Measurements from ENCODE around the gene HAPSTR1. TPM values are rescaled to one million over a fixed set of nuclear protein-coding genes. Genes with fewer than 3 reads are reported as not detected.

Gene HAPSTR1
- total and polyA plus RNA-seq, 2 donors (not counting 3 experiments of a cell fraction or from before 2014, with no cell fraction given), result 15.7 to 63.7 TPM

DNA sequence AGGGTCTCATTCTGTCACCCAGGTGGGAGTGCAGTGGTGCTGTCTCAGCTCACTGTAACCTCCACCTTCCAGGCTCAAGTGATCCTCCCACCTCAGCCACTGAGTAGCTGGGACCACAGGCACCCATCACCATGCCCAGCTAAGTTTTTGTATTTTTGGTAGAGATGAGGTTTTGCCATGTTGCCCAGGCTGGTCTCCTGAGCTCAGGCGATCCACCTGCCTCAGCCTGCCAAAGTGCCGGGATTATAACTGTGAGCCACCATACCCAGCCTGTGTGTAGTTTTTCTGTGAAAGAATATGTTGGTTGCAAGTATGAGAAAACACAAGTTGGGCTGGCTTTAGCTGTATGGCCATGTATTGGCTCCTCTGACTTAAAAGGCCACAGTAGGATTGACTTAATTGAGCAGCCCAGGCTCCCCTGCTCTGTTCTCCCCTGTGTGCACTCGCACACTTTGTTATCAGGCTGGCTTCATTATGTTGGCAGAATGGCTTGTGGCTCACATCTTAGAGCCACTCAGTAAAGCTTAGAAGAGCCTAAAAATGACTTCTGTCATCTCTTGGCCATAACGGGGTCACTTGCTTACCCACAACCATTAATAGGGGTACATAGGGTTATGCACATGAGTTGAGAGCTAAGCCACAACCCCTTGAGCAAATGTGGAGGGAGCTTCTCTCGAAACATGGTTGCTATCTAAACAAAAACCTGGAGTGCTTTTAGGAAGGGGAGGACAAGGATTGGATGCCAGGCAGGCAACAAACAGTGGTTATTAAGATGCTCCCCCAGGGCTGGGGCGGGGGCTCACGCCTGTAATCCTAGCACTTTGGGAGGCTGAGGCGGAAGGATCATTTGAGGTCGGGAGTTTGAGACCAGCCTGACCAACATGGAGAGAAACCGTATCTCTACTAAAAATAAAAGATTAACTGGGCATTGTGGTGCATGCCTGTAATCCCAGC, 6.1 kb downstream of the HAPSTR1 start:
- Histone ChIP-seq H3K4me2 (ENCODE audit: insufficient read depth, low read length) (no peak overlapping the region), H3K4me1 (ENCODE audit: control insufficient read depth, extremely low read depth, insufficient read depth, low read length) (peaks cover 35% of the 10 kb centered on the region), H3K27ac (ENCODE audit: insufficient read depth, low read depth, low read length) (no peak overlapping the region), H3K9ac (replicated peaks; ENCODE audit: extremely low read depth, insufficient read depth, low read length) (no peak overlapping the region), H3K4me3 (replicated peaks in 1 of 3; ENCODE audit: insufficient read depth in 1 of 3, low read depth in 1 of 3, low read length in 3 of 3) (no peak overlapping the region), H3K27me3 (ENCODE audit: control insufficient read depth in 2 of 2, insufficient read depth in 2 of 2, low read length in 2 of 2) (no peaks in the 10 kb centered on the region), H3K36me3 (ENCODE audit: control insufficient read depth in 2 of 2, extremely low read depth in 1 of 2, insufficient read depth in 2 of 2, low read length in 2 of 2) (peaks cover 13 to 28% of the 10 kb centered on the region in 2 experiments), H2AFZ (ENCODE audit: low read depth, low read length) (no peak overlapping the region), H3K79me2 (ENCODE audit: control insufficient read depth, insufficient read depth, low read length) (peaks cover 100% of the 10 kb centered on the region), H4K20me1 (replicated peaks; ENCODE audit: control insufficient read depth, extremely low read depth, insufficient read depth, low read length) (peaks cover 40% of the 10 kb centered on the region), H3K9me1 (replicated peaks; ENCODE audit: control insufficient read depth, extremely low read depth, insufficient read depth, low read length) (no peaks in the 10 kb centered on the region), H3K9me3 (replicated peaks; ENCODE audit: control insufficient read depth, insufficient read depth, low read length) (no peaks in the 10 kb centered on the region)
- no TSS peak for BruUV-seq (replicated peaks)
- TF ChIP-seq FOS (IDR thresholded peaks at IDR 0.05; ENCODE audit: borderline replicate concordance, insufficient read depth, low read length), result no peak
- TF ChIP-seq GATA2 (IDR thresholded peaks at IDR 0.05; ENCODE audit: insufficient read depth, insufficient read length, low read depth, low read length), result no peak
- TF ChIP-seq POLR2A (IDR thresholded peaks at IDR 0.05; ENCODE audit: low read depth, low read length), result no peak
- TF ChIP-seq MYC (IDR thresholded peaks at IDR 0.05; ENCODE audit: low read depth, low read length), result no peak
- TF ChIP-seq CTCF (IDR thresholded peaks at IDR 0.05; ENCODE audit: extremely low read depth in 1 of 2, insufficient read depth in 1 of 2, low read depth in 1 of 2, low read length in 2 of 2), result no peak
- TF ChIP-seq EZH2 (IDR thresholded peaks at IDR 0.05; ENCODE audit: borderline replicate concordance, low read depth, low read length, severe bottlenecking), result no peak
- TF ChIP-seq JUN (IDR thresholded peaks at IDR 0.05; ENCODE audit: borderline replicate concordance, insufficient read depth, insufficient read length, low read depth), result no peak
- TF ChIP-seq POLR2AphosphoS5 (IDR thresholded peaks at IDR 0.05; ENCODE audit: insufficient read depth, low read depth, low read length), result no peak
- TF ChIP-seq MAX (IDR thresholded peaks at IDR 0.05; ENCODE audit: insufficient read depth, insufficient read length), result no peak
- POLR2A ChIA-PET, result interaction anchor here (0.7 kb wide), 1 partner anchor 1520 kb away, joined by 4 read pairs; no protein-coding TSS in a partner anchor
- dilution Hi-C loops (cut with MboI; ENCODE audit: extremely low pct_ligation_motif_present, low sequenced_read_pairs), result no loop called here
- DNase-seq (ENCODE audit: low read depth, low spot score) (no peak), FAIRE-seq (no peak)
- CTCF ChIA-PET, result interaction anchor here (0.8 to 2.5 kb wide), 3 partner anchors 12 to 89 kb away, joined by 3 to 7 read pairs (median 3); no protein-coding TSS in a partner anchor
- intact Hi-C loops (cut with micrococcal nuclease), result no loop called here
